ENCODE measurements around the gene PRSS57. TPM values are rescaled to one million over a fixed set of nuclear protein-coding genes. Genes with fewer than 3 reads are reported as not detected.
"Not testable (repeated sequence)": the region's sequence is repeated elsewhere in the genome, so short reads cannot be mapped to it uniquely, and the experiment has no call there.

Gene PRSS57
- total RNA-seq, 4 donors from 2014 or later: 0.32 TPM; not detected in 3

- intact Hi-C loops (cut with DNase I; ENCODE audit: low total_unique reads): no loop called here
- no peak for DNase-seq (ENCODE audit: low spot score in 2 of 2)
- TF ChIP-seq CTCF (IDR thresholded peaks at IDR 0.05) (no peak), POLR2A (IDR thresholded peaks at IDR 0.05) (no peak)
- WGBS, 2 donors: 83 to 84% methylated on average over 24 of the region's 24 CpGs
- H3K4me3 ChIP-seq (ENCODE audit: low read depth, poor library complexity, severe bottlenecking): no peak overlapping the region
Observed at GRCh38 chr19:732148-733069, 37.2 kb upstream of the PRSS57 start.

- H3K4me3 ChIP-seq (ENCODE audit: low read depth, poor library complexity, severe bottlenecking): no peak overlapping the region
- TF ChIP-seq POLR2A (IDR thresholded peaks at IDR 0.05) (no peak), CTCF (IDR thresholded peaks at IDR 0.05) (no peak)
- intact Hi-C loops (cut with DNase I; ENCODE audit: low total_unique reads): no loop called here
- 89 to 90% methylated on average over 14 to 16 of the region's 16 CpGs for WGBS, 2 donors
- no peak for DNase-seq (ENCODE audit: low spot score in 2 of 2)
Observed at GRCh38 chr19:731000-731399, 35.7 kb upstream of the PRSS57 start.

- 70 to 73% methylated on average over 13 to 14 of the region's 14 CpGs for WGBS, 2 donors
- no peak for DNase-seq (ENCODE audit: low spot score in 2 of 2)
- intact Hi-C loops (cut with DNase I; ENCODE audit: low total_unique reads): no loop called here
- H3K4me3 ChIP-seq (ENCODE audit: low read depth, poor library complexity, severe bottlenecking): no peak overlapping the region
- TF ChIP-seq POLR2A (IDR thresholded peaks at IDR 0.05) (no peak), CTCF (IDR thresholded peaks at IDR 0.05) (no peak)
Observed at GRCh38 chr19:729965-730668, 34.9 kb upstream of the PRSS57 start.

GRCh38 chr19:729564-729963 is 34.3 kb upstream of the PRSS57 start:
- intact Hi-C loops (cut with DNase I; ENCODE audit: low total_unique reads); DNase-seq (ENCODE audit: low spot score in 2 of 2); H3K4me3 ChIP-seq (ENCODE audit: low read depth, poor library complexity, severe bottlenecking): not testable (repeated sequence)
- 89 to 90% methylated on average over 10 to 13 of the region's 15 CpGs for WGBS, 2 donors

GRCh38 chr19:728011-728410 is 32.8 kb upstream of the PRSS57 start:
- DNase-seq (ENCODE audit: low spot score in 2 of 2): peak in 1 of 2 donors; percentile 94
- H3K4me3 ChIP-seq (ENCODE audit: low read depth, poor library complexity, severe bottlenecking): no peak overlapping the region
- intact Hi-C loops (cut with DNase I; ENCODE audit: low total_unique reads): no loop called here
- TF ChIP-seq POLR2A (IDR thresholded peaks at IDR 0.05) (no peak), CTCF (IDR thresholded peaks at IDR 0.05) (no peak)
- WGBS, 2 donors: 58 to 78% methylated on average over 26 of the region's 26 CpGs
